Activated CD4-positive, alpha-beta T cell treated with anti-CD3 and anti-CD28 coated beads, Interleukin-2, Interleukin-6, amounts not matched to agents 100 ng/mL and 50 ng/mL, durations not matched to agents 16 hours and 8 hours (primary cell): ENCODE results near the gene USHBP1.

Experiments used
- DNase-seq: peaks from one replicate; pipeline ENCODE4 v3.0.0-alpha.2; 2020

USHBP1 gene

DNA sequence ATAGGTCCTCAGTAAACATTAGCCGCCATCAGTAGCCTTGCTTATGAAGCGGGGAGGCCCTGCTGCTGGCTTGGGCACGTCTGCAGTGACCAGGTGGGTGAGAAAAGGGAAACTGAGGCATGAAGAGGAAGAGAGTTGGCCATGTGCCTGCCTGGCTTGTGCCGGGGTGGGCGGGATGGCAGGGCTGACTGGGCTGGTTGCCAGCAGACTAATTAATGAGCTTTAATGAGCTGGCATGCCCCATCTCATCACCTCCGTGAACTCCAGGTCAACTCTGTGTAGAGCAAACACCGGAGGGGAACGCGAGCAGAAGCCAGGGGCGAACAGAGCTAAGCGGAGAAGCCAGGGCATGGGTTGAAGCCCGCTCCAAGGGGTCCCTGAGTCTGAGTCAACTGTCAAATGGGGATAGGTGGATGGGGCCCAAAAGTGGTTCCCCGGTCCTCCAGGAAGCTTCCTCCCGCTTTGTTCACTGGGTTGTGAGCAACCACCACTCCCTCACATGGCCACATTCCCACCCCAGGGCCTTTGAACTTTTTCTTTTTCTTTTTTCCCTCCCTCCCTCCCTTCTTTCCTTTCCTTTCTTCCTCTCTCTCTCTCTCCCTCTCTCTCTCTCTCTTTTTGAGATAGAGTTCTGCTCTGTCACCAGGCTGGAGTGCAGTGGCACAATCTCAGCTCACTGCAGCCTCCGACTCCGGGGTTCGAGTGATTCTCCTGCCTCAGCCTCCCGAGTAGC lies 27.6 kb downstream of the USHBP1 start:
- no peak for DNase-seq

DNA sequence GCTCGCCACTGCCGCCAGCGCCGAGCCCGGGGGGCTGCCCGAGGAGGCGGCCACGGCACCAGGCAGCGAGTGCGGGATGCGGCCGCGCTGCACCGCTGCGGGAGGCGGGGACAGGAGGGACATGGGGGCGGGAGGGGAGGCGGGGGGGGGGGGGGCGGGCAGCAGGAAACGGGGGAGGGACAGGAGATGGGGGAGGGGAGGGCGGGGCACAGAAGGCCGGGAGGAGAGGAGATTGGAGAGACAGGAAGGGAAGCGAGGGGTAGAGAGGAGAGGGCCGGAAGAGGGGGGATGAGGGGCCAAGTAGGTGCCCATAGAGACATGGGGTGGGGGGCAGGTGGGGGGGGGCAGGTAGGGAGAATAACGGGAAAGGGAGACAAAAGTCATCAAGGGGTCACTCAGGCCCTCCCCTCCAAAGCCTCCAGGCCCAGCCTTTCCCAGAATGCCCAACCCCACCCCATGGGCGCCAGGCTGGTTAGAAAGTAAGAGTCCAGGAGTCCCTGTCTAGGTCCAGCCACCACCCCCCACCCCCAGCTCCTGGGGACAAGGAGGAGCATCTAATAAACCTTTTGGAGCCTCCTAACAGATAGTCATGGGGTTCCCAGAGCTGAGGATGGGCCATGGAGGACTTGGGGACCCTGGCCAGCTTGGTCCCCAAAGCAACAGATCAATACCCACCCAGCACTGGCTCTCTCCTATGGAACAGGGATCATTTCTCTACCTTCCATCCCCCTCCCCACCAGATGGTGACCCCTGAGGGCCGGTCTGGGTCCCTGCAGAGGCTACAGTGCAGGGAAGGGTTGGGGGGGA lies 28.4 kb downstream of the USHBP1 start:
- peak; percentile 51 for DNase-seq

DNA sequence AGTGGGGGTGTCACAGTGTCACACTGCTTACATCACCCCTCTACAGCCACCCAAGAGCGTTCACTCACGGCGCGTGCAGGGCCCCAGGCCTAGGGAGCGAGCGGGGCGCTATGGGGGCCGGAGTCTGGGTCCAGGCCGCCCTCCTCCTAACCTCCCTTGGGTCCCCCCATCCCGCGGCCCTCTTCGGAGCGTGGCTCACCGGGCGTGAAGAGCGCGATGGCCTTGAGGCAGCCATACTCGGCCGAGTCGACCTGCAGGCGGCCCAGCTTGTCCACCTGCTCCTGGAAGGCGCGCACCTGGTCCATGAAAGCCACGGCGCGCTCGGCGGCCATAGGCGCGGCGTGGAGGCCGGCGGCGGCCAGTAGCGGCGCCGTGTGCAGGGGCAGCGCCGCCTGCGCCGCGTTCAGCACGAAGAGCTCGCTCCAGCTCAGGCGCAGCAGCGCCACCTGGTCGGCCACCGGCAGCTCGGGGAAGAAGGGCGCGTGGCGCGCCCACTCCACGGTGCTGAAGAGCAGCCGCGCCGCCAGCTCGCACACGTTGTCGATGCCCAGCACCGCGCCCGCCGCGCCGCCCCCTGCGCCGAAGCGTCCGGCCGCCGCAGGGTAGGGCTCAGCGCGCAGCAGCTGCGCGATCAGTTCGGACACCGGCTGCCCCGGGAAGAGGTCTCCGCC lies 29.1 kb downstream of the USHBP1 start:
- DNase-seq = peak; percentile 79

DNA sequence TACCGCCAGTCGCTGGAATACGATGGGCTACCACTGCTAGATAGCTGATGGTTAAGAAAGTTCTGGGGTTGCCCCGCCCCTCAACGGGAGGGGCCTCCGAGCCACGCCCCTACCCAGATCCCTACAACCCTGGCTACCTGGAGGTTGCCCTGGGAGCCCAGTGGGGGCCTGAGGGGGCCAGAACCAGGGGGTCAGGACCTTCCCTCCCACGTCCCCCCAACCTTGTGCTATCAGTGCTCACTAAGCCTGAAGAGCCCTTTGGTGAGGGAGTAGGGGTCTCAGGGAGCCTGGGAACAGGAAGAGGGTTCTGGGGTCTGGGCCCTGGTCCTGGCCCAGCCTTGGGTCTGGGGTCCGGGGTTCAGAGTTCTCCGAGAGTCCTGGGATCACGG lies 29.6 kb downstream of the USHBP1 start:
- peak; percentile 77 for DNase-seq

DNA sequence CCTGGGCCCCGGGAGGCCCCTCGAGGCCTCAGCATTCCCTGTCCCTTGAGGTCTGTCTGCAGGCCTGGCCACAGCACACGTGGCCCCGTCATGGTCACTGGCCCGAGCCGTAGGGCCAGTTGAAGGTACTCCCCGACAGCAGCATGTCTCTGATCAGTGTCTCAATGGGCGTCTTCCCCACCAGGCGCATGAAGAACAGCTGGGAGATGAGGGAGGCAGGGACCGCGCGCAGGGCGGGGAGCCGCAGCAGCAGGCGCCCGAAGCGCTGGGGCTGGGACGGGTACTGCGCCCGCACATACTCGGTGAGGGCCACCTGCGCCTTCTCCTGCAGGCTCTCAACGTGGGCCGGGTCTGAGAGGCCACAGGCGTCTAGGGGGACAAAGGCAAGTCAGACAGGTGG lies 32.3 kb downstream of the USHBP1 start:
- no peak for DNase-seq

DNA sequence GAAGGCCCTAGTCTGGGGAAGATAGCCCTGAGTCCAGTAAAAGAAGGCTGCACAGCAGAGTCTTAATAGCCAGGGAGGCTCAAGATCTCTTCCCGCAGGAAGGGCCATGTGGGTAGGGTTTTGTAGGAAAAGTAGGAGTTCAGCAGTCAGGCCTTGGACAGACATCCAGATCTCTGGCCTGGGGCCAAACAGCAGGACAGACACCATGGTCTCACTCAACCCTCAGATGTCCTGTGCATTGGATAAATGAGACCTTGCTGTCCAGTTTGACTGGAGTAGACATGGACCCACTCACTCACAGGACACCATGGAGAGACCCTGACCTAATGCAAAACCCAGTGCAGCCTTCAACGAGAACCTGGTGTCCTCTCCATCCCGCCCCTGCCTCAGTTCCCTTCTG lies 34.7 kb downstream of the USHBP1 start:
- no peak for DNase-seq

DNA sequence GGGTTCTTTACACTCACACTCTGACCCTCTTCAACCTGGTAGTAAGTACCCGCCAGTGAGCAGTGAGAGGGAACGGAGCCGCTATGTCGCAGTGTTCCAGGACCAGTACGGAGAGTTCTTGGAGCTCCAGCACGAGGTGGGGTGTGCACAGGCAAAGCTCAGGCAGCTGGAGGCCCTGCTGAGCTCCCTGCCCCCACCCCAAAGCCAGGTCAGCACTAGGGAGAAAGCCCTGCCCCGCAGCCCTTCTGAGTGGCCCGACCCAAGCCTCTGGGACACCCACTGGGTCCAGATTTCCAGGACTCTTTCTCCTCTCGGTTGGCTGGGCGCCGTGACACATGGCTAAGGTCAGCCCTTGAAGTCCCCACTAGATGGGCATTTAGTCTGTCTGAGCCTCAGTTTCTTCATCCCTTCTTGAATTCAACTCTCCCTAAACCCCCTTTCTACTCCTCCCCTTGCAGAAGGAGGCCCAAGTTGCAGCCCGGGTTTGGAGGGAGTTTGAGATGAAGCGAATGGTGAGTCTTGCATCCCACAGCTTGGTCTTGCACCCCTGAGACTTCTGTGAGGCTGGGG lies 36.7 kb downstream of the USHBP1 start:
- no peak for DNase-seq

DNA sequence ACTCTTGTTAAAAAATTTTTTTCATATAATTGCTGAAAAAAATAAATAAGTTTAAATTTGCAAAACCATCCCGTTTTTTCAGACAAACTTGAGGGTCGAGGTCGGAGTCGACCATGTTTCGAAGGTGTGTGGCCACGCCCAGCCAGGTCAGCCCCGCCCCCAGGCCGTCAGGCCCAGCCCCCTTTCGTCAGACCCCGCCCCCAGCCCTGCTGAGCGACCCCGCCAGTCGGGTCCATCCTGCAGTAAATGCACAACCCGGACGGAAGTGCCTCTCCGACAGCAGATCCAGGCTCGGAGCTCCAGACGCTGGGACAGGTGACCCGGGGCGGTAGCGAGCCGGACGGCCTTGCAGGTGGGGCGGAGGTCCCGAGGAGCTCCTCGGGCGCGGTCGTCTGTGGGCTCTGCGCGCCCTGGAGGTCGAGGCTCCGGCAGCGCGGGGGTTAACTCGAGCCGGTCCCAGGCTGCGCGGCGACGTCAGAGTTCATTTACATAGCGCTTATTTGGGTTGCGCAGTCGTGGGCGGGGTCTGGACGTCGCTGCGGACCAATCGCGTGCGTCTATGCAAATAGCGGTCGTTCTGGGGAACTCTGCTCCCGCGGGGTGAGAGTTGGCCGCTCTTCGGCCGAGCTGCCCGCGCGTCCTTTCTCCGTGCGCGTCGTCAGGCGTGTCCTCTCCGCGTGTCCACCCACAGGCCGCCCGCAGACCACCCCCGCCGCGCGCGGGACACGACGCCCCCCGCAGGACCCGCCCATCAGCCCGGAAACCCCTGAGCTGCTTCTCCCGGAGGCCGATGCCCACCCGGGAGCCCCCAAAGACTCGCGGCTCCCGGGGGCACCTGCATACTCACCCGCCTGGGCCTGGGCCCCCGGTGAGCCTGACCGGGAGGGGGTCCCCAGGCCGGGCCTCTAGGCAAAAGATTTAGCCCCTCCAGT lies 38.3 kb downstream of the USHBP1 start, which contains the start of gene OCEL1:
Gene OCEL1, plus strand, starts transcription at position 225 of the 932 bp plus-strand sequence. Its CDS starts 22 bp downstream, at position 247.
- DNase-seq = peak; percentile 96

DNA sequence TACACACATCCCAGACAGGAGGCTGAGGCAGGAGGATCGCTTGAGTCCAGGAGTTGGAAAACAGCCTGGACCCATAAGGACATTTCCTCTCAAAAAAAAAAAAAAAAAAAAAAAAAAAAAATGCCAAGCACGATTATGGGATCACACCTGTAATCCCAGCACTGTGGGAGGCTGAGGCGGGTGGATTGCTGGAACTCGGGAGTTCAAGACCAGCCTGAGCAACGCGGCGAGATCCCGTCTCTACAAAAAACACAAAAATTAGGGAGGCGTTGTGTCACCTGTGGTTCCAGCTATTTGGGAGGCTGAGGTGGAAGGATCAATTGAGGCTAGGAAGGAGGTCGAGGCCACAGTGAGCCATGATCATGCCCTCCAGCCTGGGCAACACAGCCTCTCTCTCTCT lies 39.5 kb downstream of the USHBP1 start:
- DNase-seq = no peak

DNA sequence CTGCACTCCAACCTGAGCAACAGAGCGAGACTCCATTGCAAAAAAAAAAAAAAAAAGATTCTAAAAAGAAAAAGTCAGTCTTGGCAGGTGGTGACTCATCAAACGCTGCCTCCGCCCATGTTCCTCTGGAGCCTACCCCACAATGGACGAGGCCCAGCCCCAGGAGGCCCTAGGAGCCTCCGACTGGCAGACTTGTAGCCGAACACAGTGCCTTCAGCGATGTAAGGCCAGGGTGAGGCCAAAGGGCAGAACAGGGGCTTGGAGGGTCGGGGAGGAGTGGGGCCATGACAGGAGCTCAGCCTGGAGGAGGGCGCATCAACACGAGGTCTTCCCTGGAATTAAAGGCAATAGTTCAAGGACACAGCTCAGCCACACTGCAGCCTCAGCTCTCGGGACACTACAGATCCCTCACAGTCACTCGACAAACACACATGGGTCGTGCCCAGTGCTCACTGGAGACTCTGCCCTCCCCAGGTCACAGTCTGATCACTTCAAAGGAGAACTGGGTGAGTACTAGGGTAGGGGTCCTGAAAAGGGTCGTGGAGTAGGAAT lies 44.3 kb downstream of the USHBP1 start:
- DNase-seq = no peak

DNA sequence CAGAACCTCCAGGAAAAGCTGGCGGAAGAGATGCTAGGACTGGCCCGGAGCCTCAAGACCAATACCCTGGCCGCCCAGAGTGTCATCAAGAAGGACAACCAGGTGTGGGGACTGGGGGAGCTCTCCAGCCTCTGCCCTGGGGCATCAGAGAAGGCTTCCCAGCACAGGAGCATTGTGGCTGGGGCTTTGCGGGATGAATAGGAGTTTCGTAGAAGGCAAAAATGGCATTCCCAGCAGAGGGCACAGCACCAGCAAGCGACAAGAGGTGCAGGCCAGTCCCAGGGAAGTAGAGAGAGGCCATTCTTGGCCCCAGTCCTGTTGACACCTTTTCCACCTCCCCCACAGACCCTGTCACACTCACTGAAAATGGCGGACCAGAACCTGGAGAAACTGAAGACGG lies 45.3 kb downstream of the USHBP1 start:
- DNase-seq = no peak

DNA sequence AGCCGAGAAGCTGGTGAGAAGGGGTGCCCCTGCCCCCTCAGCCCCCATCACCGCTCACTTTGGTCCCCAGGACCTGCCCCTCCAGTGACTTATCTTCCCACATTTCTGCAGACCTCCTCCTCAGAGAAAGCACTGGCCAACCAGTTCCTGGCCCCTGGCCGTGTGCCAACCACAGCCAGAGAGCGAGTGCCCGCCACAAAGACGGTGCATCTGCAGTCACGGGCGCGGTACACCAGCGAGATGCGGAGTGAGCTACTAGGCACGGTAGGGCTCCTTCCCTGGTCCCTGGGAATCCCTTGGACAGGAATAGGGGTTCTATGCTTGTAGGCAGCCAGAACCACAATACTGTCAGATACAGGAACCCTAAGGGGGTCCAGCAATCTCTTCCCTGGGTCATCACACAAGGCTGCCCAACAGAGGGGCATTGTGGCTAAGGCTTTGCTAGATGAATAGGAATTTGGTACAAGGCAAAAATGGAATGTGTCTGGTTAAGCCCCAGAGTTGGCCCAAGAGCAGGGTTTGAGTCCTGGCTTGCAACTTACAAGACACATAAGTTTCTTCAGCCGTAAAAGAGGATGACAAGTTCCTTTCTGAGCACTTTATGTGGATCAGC lies 48.4 kb downstream of the USHBP1 start:
- no peak for DNase-seq

DNA sequence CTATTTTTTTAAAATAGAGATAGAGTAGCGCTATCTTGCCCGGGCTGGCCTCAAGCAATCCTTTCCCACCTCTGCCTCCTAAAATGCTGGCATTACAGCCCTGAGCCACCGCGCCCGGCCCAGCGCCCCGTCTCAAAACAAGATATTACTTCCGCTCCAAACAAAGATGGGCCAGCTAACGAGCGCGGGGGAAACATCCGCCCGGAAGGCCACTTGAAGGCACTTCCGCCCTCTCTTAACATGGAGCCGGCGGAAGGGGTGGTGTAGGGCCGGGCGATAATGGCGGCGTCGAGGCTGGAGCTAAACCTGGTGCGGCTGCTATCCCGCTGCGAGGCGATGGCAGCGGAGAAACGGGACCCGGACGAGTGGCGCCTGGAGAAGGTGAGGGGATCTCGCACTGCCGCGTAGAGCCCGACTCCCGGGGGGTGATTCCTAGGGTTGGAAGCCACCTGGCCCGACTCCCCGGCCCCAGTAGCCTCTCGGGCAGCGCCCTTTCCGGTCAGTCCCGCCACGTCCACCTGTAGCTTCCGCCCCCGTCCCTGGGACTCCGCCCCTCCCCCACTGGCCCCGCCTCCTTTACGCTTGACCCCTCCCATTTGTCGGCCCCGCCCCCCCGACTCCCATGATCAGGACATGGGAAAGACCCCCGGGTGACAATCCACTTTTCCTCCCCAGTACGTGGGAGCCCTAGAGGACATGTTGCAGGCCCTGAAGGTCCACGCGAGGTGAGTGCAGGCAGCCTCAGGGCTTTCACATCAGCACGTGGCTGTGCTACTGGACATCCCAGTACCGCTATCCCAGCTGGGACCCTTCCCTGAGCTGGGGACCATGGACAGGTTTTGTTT lies 49.2 kb downstream of the USHBP1 start, which contains the start of gene USE1:
Gene USE1, plus strand, starts transcription at position 231 of the 845 bp plus-strand sequence. Its CDS starts 49 bp downstream, at position 280.
- DNase-seq = peak; percentile 93

DNA sequence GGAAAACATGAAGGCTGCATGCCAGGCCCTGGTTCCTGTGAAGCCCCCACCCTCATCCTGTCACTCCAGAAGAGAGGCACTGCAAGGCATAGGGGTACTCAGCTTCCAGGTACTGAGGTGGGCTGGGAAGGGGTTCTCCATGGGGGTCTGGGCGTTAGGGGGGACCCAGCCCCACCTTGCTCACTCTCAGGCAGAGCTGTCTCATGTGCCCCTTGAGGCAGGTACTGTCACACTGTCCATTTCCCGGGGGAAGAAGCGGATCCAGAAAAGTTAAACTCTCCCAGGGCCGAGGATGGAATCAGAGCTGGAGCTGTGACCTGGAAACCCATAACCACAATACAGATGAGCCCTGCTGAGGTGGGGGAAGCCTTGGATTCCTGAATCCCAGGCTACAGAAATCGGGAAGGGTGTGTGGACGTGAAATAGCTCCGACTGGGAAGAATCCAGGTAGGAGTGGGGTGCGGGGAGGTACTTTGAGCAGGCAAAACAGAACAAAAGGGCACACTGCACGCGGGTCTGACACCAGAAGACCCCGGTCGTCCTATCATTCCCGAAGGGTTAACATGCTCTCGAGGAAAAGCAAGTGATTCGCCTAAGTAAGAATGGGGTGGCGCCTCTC lies 49.9 kb downstream of the USHBP1 start:
- no peak for DNase-seq

DNA sequence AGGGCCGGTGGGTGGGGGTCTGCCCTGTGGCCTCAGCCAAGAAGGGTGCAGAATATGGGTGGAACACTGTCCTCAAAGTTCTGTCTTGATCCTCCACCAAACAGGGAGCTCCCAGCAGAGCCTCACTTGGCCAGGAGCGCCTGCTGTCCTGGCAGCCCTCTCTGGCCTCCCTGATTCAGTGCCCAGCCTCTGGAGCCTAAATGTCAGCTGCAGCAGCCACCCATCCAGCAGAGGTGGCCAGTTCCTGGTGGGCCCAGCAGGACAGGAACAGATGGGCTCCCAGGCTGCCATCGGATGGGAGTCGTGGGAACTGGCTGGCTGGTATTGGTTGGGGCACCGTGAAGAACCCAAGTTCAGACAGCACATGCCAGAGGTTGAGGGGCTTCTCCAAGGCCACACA lies 51.2 kb downstream of the USHBP1 start:
- no peak for DNase-seq

DNA sequence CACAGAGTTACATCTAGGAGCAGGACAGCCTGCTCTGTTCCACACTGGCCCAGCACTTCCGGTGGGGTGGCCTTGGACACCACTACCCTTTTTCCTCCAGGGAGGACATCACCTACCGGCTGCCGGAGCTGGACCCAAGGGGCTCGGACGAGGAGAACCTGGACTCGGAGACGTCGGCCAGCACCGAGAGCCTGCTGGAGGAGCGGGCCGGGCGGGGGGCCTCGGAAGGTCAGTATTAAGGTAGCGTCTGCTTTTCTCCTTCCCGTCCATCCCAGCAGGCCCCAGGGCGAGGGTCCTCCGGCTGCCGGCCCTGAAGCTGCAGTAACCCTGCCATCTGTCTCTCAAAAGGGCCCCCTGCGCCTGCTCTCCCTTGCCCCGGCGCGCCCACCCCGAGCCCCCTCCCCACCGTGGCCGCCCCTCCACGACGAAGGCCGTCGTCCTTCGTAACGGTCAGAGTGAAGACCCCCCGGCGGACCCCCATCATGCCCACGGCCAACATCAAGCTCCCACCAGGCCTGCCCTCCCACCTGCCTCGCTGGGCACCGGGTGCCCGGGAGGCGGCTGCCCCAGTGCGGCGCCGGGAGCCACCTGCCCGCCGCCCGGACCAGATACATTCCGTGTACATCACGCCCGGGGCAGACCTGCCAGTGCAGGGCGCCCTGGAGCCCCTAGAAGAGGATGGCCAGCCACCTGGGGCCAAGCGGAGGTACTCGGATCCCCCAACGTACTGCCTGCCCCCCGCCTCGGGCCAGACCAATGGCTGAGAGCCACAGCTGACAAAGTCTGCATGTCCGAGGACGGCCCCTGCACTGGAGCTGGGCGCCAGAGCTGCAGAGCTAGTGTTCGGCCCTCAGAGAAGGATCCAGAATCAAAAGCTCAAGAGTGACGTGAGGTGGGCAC lies 52.7 kb downstream of the USHBP1 start:
- no peak for DNase-seq

DNA sequence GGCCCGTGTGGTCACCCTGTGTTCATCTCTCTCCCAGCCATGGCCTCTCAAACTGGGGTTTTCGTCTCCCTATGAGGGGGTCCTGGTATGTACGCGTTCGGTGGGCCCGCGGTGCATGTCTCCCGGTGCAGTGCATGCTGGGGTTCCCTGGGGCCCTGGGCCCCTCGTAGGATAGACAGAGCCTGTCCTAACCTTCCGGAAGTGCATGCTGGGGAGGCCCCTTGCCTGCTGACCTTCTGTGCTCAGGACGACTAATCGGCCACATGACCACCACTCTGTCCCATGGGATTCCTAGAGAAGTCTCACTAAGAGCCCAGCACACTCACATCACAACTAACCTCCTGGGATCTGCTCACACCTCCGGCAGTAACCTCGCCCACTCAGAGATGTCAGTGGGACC lies 54.2 kb downstream of the USHBP1 start:
- DNase-seq = no peak

DNA sequence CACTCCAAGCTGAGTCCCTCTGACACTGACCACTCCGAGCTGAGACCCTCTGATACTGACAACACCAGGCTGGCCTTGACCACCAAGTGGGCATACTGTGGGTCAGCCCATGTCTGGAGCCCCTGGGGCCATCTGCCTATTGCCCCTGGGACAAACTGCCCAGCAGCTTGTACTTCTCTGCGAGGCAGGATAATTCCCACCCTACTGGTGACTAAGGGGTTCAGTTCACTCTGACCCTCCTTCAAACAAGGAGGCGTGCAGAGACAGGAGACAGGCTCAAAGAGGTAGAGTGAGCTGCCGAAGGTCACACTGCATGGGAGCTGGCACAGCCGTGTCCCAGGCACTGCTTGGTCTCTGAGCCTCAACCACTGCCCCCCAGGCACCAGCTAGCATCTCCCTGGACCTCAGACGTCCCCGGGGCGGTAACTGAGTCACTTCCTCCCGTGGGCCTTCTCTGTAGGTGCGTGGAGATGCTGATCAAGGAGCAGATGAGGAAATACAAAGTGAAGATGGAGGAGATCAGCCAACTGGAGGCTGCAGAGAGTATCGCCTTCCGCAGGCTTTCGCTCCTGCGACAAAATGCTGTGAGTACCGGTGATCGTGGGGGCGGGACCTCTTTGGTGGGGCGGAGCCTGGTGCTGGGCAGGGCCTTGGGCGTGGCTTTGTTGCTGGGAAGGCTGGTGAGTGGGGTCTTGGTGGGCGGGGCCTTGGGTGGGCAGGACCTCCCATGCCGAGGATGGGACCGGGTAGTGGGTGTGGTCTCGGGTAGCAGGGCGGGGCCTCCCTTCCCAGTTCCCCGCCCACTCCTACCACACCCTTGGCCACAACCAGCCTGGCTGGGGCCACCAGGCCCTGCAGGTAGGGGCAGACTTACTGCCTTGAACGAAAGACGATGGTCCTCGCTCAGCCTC lies 55.2 kb downstream of the USHBP1 start:
- peak; percentile 66 for DNase-seq
